HG02588 (cell line): ENCODE data around the gene DNAAF8.

Source experiments
- ATAC-seq: cut with Tn5 transposase; IDR thresholded peaks from one replicate; pipeline ENCODE4 v1.9.1; 2021; ENCODE audit warnings: mild to moderate bottlenecking, moderate library complexity; ENCODE audit not compliant: unreplicated experiment

DNAAF8 gene

DNA sequence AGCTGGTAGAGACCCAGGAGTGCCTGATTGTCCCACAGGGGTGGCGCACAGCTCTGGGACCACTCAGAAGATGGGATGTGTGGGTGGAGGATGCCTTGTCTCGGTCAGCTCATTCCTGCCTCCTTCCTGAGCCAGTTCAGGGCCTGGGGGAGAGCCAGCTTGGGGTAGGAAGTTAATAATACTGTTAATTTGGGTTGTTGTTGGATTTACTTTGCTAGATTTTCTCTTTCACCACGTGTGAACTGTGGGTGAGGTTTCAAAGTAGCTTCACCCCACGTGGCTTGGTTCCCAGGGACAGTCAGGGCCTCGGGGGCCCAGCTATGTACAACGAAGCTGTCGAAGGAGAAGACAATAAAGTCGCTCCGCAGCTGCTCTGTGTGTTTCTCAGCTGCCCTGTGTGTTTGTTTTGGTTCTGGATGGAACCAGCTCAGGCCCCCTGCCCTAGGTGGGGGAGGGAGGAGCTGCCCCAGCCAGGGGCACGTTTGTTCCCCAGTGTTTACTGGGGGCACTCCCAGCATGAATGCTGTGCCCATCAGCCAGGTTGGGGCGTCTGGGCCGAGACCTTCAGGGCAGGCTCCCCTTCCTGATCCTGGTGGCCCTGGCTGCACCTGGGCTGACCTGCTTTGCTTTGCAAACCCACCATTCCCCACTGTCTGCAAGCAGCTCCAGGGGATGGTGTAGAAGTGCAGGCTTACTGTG lies 38.7 kb upstream of the DNAAF8 start:
- no peak for ATAC-seq

DNA sequence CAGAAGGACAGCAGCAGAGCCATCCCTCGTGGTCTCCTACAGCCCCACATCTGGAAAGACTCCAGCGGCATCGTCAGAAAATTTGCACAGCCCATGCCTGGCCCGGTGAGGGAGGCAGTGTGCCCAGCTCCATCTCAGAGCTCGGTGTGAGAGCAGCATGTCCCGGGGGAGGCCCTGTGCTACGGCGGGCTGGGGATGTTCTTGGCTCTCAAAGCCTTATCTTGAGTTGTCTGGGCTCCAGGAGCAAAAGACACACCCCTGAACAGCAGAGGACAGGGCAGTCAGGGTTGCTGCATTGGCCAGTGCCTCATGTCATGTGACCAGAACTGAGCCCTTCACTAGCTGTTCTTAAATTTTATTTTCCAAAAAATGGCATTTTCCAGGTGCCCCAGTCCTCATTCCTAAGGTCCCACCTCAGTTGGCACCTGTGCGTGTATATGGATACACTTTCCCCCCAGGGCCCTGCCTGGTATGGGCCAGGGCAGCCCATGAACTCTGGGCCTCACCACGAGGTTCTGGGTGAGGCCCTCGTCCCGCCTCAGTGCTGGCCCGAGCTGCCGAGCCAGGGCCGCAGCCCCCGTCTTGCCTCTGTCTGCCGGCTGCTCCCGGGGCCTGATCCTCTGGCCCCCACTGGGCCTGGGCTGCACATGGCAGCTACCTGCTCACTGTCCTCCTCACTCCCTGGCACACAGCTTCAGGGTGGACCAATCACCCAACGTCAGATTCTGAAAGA lies 38.0 kb upstream of the DNAAF8 start:
- no peak for ATAC-seq

DNA sequence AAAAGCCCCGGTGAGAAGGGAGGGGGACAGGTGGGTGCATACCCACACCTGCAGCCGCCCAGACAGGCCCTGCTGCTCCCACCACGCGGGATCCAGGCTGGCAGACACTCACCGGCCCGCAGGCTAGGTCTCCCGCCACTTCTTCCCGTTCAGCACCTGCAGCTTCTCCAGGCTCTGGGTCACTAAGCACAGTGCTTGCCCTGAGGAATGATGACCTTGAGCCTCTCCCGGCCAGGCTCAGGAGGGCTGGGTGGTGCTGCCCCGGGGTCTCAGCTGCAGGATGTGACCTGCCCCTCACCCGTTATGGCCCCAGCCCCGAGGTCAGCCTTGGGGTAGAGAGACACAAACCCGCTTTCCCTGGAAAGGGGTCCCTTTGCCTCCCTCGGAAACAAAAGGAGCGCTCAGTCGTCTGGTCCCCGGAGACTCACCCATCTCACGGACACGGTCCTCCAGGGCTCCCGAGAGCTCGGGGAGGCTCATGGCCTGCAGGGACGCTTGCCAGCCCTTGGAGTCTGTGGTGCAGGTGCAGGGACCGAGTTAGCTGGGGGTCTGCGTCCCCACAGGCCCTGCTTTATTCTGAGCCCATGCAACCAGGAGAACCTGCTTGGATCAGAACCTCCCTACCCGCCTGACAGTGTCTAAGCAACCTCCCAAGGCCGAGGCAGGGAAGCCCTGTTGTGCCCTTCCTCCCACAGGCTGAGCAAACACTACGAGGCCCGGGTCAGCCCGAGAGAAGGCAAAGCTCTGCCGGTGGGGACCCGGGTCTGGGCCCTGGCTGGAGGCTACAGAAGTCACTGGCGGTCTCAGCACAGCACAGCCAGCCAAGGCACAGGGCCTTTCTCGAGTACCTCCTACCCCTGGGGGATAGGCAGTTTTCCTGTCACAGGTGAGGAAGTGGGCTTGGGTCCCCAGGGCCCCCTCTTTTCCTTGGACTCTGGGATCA lies 37.2 kb upstream of the DNAAF8 start:
- ATAC-seq: no peak

DNA sequence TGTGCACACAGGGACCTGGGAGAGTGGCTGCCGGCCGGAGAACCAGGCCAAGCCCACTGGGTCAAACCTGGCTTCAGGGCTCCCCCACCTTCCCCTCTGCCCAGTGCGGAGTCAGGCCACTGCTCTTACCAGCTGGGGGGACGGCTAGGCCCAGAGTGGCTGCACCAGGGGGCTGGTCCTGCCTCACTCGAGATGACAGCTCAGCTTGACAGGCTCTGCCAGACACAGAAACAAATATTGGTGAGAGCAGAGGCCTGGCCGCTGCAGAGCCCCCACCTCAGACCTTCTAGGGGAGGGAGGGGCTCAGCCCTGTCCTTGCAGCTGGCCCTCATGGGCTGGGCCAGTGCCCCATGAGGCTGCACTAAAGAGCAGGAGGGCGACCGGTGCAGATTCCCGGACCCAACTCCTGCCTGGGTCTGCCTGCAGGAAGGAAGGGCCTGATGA lies 36.5 kb upstream of the DNAAF8 start:
- no peak for ATAC-seq

DNA sequence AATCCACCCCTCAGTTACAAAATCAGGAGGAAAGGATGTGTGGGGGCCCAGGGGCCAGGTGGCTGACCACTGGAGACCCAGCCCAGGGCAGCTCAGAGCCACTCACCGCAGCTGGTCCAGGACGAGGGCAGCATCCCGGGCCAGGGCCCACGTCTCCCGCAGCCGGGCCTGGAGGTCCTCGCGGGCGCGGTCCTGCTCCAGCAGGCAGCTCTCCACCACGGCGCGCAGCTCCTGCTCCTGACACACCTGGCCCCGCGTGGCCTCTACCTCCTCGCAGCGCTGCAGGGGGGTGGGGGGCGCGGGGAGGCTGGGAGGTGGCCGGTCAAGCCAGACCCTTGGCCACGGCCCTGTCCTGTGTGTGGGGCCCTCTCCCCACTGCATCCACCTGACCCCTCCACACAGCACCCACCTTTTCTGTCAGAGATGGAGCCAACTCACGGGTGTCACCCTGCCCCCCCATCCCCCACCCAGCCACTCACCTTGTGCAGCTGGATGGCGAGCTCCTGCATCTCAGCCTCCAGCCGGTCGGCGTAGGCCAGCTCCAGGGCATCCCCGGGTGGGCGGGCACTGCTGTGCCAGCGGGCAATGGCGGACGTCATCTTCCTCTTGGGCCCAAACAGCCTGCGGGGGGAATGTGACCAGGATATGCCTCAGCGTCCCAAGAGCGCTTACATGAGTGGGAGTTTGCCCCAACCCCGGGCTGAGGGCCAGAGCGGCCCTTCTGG lies 35.9 kb upstream of the DNAAF8 start:
- ATAC-seq: no peak

DNA sequence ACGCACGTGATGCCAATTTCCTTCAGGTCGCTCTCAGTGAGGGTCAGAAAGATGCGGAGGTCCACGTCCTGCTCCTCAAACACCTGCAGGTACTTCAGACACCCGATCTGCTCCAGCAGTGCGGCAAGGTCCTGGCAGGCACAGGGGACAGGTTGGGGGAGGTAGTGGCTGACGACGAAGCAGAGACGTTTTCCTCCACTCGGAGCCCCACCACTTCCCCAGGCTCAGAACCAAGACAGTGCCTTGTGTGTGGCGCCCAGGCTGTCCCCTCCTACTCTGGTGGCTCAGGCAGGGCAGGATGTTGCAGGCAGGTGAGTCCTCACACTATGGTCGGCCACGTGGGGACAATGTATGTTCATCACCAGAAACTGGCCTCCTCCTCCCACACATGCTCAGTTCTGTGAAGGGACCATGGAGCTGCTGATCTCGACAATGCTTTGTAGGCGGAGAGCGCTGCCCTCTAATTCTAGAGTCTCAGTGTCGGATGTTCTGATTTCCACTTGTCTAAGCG lies 35.2 kb upstream of the DNAAF8 start:
- no peak for ATAC-seq

DNA sequence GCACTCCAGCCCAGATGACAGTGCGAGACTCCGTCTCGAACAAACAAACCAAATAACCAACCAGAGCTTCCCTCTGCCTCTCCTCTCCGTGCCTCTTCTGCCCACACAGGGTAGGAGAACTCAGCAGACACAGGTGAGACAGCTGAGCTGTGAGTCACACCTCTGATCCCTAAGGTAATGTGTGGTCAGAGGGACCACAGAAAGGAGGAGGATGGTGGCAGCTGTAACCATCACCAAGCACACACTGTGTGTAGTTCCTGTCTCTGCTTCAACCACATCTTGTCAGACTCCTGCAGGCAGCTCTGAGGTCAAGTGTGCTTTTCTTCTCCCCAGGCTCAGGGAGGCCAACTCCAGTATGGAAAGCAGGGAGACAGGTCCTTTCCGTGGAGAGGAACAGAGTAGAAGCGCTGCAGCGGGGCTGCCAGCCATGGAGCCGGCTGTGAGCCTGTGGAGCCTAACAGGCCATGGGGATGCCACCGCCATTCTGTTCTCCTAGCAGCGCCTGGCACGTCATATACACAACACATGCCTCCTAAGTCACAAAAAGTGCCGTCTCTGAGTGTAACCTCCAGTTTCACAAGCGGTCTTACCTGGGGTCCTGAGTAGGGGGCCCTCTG lies 33.8 kb upstream of the DNAAF8 start:
- no peak for ATAC-seq

DNA sequence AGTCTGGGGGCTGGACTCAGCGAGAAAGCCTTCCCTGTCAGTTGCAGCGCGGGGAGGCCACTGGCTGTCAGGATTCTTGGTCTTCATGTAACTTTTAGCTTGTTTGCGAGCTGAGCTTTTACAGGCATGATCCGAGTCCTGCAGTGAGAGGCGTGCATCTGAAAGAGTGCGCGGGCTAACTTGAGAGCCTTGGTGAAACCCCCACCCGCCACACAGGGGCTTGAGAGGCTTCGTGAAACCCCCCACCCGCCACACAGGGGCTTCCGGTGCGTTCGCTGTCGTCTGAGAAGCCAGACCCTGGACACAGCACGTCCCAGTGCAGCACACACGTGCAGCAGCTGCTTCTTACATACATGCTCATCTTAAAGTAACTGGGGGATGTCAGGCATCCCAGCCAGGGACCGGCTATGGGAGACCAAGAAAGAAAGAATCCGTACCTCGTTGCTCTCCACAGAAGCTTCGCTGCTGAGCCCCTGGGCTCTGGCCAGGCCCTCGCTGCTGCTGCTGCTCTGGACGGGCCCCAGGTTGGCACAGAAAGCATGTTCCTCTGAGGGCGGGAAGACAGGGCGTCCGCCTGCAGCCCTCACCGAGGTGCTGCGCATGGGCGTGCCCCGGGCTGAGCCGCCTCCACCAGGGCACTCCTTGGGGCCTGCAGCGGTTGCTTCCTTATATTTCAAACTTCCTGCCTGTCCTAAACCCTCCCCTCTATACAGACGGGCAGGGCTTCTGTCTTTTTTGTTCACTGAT lies 33.2 kb upstream of the DNAAF8 start:
- ATAC-seq: no peak

DNA sequence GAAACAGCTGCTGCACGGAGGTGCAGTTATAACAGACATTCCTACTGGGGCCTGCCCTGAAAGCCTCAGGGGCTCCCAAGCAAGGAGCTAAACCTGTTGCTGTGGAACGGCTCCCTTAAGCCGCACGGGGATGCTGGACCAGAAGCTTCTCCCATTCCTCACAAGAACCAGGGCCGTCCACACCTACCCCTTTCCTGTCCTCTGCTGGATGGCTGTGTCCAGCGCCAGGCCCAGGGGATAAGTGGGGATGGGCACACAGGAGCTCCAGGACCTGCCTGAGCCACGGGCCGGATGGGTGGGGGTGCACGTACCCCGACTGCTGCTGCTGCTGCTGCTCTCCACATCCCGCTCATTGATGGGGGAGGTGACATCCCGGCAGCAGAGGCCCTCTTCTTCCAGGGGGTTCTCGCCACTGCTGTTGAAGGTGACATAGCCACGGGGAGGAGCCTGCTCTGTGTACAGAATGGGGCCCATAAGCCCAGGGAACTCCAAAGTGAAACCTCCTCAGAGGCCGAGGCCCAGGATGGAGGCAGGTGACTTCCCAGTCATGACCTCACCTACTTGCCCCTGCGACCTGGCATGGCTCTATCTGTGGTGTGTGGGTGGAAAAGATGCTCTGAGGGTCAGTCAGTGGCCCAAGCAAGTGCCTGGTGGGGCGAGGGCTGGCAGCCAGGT lies 32.4 kb upstream of the DNAAF8 start:
- ATAC-seq: no peak

DNA sequence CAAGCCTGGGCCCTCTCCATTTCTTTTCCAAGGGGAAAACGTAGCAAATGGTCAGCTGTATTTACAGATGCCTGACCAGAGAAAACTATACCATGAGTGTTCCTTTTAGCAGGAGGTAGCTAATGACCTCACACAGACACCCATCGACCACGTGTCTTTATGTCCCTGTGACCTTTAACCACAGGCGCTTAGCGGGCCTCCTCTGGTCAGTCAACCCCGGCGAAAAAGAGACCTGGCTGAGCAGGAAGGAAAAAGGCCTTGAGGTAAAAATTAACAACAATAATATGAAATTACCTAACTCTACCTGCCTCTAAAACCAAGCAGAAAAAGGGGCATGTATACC lies 31.9 kb upstream of the DNAAF8 start:
- no peak for ATAC-seq

DNA sequence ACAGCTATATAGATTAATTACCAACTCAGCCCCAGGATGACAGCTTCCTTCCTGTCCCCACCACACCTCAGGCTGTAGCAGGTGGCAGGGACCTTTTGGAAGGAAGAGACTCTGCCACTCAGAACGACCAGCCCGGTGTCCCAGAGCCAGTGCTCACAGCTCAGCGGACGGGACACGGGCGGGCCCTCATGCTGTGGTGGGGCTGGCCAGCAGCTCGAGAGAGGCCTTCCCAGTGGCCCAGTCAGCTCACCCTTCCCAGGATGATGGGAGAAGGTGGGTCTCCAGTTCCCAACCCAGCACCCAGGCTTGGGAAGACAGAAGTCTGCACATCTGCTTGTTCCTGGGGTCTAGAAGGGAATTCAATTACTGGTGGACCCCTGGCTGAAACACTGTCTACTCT lies 30.4 kb upstream of the DNAAF8 start:
- ATAC-seq: no peak

DNA sequence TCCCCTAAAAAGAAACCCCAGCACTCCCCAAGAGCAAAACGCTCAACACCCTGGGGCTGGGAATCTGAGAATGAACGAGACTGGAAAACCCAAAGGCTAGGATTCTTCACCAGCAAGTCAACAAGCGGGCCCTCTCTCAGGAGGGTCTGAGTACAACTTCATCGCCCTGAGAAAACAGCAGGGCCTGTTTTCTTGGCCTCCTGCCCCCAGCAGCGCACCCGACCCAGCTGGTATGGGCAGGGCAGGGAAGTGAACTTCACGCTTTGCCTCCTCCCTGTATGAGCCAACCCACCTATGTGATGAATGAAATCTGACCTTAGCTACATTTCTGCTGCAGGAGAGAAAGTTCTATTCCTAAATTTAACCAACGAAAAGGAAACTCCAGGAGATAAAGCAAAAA lies 29.8 kb upstream of the DNAAF8 start:
- ATAC-seq: no peak

DNA sequence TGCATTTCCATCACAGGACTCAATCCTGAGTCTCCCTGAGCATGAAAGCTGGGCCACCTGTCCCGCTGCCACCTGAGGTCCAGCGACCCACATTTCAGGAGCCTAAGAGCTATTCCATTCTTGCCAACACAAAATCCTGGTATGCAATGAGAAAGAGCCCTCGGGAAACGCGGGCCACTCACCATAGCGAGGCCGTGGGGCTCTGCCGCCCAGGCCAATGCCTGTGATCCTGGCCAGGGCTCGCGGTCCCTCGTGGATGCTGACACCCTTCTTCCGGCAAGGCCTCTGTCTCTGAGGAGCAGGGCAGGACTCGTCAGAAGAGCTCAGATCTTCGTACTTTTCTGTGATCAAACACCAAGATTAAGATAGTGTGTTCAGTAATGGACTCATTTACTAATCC lies 29.4 kb upstream of the DNAAF8 start:
- ATAC-seq: no peak

DNA sequence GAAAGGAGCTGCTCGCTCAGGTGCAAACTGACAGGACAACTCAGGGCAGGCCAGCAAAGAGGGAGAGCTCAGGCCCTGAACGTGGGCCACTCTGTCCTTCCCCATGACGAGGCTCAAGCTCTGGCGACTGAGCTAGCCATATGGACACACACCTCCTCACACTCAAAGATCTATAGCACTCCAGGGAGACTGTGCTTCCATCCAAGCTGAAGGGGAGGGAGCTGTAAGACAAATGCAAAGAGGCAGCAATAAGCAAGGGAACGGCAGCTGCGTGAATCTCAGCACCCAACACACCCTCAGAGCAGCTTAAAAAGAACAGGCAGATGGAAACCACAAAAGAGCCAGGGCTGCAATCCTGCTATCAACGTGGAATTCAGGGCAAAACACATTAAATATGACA lies 27.5 kb upstream of the DNAAF8 start:
- ATAC-seq: no peak

DNA sequence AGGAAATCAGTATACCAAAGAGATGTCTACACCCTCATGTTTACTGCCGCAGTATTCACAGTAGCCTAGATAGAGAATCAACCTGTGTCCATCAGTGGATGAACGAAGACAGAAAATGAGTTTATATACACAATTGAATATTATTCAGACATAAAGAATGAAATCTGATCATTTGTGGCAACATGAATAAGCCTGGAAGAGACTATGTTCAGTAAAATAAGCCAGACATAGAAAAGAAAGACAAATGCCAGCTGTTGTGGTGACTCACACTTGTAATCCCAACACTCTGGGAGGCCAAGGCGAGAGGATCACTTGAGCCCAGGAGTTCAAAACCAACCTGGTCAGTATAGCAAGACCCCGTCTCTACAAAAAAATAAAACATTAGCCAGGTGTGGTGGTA lies 24.9 kb upstream of the DNAAF8 start:
- ATAC-seq: no peak

DNA sequence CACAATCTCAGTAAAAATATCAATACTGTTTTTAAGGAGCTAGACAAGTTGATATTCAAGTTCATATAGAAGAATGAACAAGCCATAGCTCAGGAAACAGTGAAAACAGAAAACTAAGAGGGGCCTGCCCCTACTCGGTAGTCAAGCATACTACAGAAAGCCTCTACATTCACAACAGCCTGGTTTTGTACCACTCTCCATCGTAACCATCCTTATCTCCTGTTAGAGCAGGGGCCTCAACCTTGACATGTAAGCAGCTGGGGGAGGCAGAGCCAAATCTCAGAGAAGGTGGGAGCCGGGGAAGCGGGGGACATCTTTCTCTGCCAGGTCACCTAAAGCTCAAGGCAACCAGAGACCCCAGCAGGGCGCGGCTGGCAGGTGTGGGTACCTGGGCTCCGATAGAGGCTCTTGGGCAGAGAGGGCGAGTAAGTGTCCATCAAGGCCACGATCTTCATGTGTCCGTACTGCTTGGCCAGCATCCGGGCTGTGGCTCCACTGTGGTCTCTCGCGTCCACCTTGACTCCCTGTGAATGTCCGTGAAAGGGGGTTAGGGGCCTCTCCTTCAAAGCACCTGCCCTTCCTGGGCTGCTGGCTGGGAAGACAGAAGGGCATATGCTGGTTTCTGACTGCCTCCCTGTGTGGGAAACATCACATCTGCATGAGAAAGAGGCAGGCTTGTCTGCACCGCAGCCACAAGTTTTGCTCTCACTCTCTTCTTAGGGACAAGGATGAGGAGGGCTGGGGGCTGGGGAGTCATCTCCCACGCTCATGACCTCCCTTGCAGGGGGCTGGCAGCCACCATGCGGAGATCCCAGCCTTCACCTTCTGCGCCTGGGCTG lies 20.5 kb upstream of the DNAAF8 start:
- no peak for ATAC-seq

DNA sequence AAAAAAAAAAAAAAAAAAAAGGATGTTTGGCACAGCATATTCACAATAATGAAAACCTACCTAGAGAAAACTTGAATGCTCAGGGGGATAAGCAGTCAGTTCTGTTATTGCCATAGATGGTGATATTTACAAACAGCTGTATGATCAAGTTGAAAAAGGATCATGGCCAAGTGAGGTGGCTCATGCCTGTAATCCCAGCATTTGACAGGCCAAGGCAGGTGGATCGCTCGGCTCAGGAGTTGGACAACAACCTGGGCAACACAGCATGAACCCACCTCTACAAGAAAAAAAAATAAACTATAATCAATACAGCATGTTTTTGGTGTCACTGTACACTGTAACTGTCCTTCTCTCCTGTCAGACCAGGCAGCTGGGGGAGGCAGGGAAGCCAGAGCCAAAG lies 19.3 kb upstream of the DNAAF8 start:
- ATAC-seq: no peak

DNA sequence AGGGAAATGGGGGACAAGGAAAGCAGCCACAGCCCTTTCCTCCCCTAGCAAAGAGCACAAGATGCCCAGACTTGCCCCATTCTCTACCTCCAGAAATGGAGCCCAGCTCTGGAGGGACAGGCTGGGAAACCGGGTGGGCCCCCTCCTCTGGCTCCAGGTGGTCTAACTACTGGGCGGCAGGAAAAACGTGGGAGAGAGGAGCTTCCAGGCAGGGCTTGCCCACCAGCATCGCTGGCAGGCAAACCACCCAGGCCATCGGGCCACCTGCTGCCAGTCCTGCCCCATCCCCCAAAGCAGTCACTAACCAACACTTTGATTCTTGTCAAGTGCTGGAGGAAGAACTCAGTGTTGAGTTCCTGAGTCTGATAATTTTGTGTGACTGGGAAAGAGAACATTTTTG lies 15.9 kb upstream of the DNAAF8 start:
- no peak for ATAC-seq
